HG03521 (cell line): Measurements from ENCODE around the gene STAU1.
"Not testable (repeated sequence)": the region's sequence is repeated elsewhere in the genome, so short reads cannot be mapped to it uniquely, and the experiment has no call there.

Experiments
- ATAC-seq: cut with Tn5 transposase; IDR thresholded peaks from one replicate; pipeline ENCODE4 v1.9.1; 2021; ENCODE audit warnings: mild to moderate bottlenecking, moderate library complexity; ENCODE audit not compliant: unreplicated experiment

STAU1 gene

DNA sequence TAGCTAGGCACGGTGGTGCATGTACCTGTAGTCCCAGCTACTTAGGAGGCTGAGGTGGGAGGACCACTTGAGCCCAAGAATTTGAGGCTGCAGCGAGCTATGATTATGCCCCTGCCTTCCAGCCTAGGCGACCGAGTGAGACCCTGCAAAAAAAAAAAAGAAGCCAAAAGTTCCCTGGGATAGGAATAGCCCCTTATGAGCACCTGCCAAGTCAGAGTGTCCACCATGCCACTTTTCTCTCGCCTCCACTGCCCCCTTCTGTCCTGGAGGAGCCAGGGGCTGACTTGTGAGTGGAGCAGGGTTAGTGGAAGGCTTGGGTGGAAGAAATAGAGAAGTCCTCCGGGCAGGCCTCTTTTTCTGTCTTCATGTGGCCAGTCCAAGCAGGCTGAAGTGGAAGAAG is 18.9 kb upstream of the STAU1 start:
- no peak for ATAC-seq

DNA sequence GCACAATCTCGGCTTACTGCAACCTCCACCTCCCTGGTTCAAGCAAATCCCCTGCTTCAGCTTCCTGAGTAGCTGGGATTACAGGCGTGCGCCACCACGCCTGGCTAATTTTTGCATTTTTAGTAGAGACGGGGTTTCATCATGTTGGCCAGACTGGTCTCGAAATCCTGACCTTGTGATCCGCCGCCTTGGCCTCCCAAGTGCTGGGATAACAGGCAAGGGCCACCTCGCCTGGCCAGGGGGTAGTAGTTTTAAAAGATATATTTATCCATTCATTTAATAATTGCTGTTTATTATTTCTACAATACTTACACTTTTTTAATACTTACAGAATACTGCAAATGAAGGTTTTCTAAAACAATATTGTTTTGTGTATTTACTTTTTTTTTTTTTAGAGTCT is 15.6 kb upstream of the STAU1 start:
- ATAC-seq: no peak

GRCh38 chr20:49203011-49203410 is 14.9 kb upstream of the STAU1 start:
- no peak for ATAC-seq

GRCh38 chr20:49199729-49200293 is 11.7 kb upstream of the STAU1 start:
- no peak for ATAC-seq

DNA sequence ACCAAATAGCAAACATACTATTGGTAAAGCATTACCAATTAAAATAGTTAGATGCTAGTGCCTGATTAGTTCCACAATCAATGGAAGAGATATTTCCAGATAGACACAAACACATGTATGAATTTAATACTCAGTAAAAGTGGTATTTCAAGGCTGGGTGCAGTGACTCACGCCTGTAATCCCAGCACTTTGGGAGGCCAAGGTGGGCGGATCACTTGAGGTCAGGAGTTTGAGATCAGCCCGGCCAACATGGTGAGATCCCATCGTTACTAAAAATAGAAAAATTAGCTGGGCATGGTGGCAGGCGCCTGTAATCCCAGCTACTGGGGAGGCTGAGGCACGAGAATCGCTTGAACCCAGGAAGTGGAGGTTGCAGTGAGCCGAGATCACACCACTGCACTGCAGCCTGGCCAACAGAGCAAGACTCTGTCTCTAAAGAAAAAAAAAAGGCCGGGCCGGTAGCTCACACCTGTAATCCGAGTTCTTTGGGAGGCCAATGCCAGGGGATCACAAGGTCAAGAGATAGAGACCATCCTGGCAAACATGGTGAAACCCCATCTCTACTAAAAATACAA is 4.9 kb upstream of the STAU1 start:
- not testable (repeated sequence) for ATAC-seq

DNA sequence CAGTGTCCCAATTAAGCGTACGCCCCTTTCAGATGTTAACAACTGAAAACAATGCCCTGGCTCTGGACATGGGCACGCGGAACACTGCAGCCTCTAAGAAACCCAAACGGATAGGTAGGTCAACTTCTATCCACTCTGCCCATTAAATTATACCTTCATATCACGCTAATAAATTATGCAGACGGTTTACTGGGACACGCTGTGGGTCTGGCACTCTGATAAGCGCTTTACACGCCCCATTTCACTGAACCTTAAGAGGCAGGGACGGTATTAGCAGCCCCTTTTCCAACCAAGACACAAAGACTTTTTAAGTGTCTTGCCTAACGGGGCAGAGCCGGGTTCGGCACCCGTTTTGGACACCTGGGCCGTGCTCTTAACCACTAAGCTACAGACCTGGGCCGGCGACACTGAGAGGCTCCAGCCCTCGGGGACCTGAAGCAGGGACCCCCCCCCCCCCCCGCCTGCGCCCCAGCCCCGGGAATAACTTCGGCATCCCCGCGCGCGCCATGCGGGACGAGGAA is 744 bp downstream of the STAU1 start:
- peak; percentile 1 for ATAC-seq

- no peak for ATAC-seq
These were observed 1.4 kb downstream of the STAU1 start for GRCh38 chr20:49186535-49187329.

DNA sequence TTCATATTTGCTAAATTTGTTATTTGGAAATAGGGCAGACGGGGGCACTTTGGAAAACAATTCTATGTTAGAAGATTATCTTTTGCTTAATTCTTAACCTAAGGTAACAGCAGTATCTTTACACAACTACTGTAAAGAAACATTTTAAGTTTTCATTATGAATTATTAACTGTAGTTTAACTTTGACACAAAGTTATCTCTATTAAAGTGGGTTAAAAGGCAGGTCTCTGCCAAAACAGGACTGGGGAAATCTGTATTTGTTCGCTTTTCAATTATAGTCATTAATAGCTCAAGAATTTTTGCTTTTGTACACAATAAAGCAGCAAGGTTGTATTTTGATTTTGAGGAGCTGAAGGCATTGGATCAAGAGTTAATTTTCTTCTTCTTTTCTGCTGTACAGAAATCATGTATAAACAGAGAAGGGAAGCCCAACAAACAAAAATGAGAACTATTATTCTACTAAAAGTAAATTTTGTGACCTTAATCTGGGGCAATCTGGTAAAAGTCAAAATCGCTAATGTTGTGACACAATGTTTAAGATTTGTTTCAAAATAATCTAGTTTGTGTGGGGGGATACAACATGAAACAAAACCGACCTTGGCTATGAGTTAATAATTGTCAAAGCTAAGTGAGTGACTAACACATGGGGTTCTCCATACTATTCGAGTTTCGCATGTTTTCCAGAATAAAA is 2.9 kb downstream of the STAU1 start:
- ATAC-seq: no peak

- no peak for ATAC-seq
These were observed 3.5 kb downstream of the STAU1 start for GRCh38 chr20:49184691-49185070.

- ATAC-seq: not testable (repeated sequence)
These were observed 4.0 kb downstream of the STAU1 start for GRCh38 chr20:49184084-49184501.

DNA sequence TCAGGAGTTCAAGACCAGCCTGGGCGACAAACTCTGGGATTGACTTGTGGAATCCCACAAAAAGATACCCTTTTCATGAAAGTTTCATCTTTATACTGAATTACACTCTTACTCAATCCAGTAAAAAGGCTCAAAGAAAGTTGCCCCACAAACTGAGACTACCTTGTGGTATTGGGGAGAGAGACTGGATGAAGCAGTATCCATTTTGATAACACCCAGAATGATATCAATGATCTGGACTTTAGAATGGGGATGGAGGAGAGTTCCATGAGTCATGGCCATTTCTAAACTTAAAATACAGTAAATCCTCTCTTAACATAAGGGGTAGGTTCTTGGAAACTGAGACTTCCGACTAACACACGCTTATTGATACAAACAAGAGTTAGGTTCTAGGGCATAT is 4.7 kb downstream of the STAU1 start:
- ATAC-seq: no peak

DNA sequence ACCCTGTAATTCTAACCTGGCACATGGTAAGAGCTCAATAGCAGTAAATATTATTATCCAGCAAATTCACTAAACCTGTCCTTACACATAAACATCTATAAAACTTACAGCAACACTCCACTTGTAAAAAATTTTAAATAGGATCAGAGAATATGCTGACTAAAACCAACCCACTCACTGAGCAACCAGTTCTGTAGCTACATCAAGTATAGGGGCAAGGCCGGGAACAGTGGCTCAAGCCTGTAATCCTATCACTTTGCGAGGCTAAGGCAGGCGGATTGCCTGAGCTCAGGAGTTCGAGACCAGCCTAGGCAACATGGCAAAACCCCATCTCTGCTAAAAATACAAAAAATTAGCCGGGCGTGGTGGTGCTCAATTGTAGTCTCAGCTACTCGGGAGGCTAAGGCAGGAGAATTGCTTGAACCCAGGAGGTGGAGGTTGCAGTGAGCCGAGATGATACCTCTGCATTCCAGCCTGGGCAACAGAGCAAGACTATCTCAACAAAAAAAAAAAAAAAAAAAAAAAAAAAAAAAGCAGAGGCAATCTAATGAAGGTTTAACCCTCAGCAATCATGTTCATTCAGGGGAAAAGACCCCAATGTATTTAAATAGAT is 6.8 kb downstream of the STAU1 start:
- ATAC-seq: no peak

- no peak for ATAC-seq
These were observed 8.5 kb downstream of the STAU1 start for GRCh38 chr20:49179368-49180277.

DNA sequence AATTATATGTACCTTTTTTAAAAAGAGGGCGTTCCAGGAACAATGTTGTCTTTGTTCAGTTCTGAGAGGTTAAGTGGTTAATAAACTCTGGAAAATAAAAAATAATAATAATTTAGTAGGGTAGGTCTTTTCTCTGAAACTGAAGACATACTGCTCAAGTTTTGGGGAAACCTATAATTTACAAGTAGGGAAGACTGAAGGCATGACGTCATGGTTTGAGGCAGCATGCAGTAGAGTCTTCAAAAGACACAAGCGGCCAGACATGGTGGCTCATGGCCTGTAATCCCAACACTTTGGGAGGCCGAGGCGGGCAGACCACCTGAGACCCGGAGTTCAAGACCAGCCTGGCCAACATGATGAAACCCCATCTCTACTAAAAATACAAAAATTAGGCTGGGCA is 14.0 kb downstream of the STAU1 start:
- ATAC-seq: no peak

DNA sequence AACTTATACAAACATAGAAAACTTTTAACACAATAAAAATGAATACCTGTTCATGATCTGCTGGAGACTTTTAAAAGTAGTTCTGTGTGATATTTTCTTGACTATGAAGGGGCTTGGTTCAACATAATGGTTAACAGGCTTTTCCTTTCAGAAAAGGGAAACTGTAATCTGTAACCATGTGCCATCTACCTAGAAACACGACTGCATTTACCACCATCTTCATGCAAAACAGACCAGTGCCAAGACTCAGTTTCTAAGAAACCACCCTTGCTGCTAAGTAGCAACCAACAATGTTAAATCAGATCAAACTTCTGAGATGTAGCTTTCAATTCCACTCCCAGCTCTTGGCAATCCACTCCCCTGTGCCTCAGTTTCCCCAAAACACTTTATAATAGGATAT is 15.7 kb downstream of the STAU1 start:
- ATAC-seq: no peak

GRCh38 chr20:49171909-49172308 is 16.2 kb downstream of the STAU1 start:
- ATAC-seq: no peak

GRCh38 chr20:49170714-49171113 is 17.4 kb downstream of the STAU1 start:
- no peak for ATAC-seq

DNA sequence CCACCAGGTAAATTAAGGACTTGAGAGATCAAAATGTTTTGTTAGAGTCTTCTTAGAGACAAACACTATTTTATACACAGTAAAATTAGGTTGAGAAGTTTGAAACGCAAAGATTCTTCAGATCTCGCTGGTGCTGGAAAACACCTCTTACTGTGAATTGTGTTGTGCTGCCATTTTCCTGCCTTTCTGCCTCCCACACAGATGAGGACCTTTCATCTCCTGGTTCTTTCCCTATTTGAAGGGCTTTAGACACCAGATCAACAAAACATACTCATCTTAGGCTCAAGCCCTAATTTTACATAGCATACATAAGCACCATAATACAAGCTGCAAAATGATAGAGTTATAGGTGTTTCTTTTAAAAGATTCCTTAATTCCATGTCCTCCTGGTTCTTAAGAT is 18.6 kb downstream of the STAU1 start:
- no peak for ATAC-seq

DNA sequence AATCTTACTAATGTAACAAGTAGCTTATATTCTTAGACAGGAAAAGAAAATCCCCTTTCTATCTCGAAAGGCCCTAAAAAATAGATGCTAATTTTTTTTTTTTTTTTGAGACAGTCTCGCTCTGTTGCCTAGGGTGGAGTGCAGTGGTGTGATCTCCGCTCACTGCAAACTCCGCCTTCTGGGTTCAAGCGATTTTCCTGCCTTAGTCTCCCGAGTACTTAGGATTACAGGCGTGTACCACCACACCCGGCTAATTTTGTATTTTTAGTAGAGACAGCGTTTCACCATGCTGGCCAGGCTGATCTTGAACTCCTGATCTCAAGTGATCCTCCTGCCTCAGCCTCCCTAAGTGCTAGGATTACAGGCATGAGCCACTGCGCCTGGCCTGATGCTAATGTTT is 19.3 kb downstream of the STAU1 start:
- not testable (repeated sequence) for ATAC-seq
